Left renal cortex interstitium (tissue), 4 donors: Measurements from ENCODE around the gene ARID1B. TPM values are rescaled to one million over a fixed set of nuclear protein-coding genes. Genes with fewer than 3 reads are reported as not detected.

ENCODE experiments used
- DNase-seq, 4 donors: peaks; one replicate each; pipeline ENCODE4 v3.0.0-alpha.2; 2013; ENCODE audit warnings: low read depth in 4 of 4, low spot score in 2 of 4, missing footprints in 1 of 4
- polyA plus RNA-seq, 4 donors: library from polyadenylated mRNA; unstranded; fragments of 120-200 nt; gene quantifications; one replicate each; pipeline ENCODE4 v1.2.1, GENCODE V29; 2013; ENCODE audit not compliant: insufficient read length in 4 of 4

ARID1B gene
- polyA plus RNA-seq, 4 donors, result 68.2 to 91.4 (median 76.9) TPM

DNA sequence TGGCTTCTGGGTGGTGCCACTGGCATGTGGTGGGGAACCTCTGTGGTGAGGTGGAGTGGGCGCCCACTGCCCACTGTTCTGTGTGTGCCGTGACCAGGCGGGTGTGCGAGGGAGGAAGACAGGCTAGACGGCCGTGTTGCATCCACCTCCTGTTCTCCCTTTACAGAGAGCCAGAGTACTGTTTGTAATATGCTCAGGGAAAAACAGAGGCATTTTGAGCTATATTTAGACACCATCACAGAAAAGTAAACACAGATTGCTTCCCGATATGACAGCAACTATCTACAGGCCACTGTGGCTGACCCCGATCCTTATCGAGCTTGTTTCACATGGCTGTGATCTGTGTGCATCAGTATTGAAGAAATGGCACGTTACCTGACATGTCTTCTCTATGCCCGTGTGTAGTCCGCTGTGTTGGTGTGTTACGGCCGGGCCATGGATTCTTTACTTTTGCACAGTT lies 45.6 kb downstream of the ARID1B start:
- DNase-seq, result no peak

GRCh38 chr6:156824142-156824541 lies 47.0 kb downstream of the ARID1B start:
- DNase-seq, result no peak

DNA sequence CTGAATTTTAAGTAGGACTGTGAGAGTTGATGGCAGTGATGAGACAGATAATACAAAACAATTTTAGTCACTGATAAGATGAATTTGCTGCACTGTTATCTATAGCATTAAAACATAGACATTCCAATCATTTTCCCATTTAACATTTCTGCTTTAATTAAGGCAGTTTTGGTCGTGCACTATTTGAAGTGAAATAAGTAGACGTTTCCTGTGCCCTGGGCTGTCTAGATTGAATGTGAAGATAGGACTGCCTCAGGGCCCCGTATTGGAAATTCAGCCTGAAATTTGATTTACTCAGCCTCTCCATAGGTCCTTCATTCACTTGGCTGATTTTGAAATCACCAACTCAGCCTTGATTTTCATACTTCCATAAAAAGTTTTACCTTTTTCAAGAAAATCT lies 48.3 kb downstream of the ARID1B start:
- no peak for DNase-seq

DNA sequence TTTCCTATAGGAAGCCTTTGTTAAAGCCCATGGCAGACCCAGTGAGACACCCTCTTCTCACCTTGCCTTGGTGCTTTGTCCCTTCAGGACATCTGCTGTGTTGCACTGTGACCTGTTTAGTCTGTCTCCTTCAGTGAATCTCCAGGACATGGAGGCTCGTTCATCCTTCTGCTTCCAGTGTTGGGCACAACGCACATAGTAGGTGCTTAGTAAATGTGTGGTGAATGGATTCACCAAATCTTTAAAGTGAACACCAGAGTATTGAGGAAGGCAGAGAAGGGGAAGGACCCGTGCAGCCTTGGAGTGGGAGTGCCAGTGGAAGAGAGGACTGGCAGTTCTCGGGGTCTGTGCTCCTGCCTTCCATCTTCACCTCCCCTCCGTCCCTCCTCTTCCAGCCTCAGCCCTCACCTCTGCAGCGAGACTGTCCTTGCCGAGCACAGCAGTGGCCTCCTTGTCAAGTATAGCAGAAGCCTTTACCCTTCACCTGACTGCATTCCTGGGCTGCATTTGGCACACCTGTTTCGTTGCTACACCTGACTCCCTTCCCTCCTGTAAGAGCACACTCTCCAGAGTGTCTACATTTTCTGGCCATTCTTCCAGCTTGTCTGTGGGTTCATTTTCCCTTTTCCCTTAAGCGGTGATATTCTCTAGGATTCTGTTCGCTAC lies 49.2 kb downstream of the ARID1B start:
- no peak for DNase-seq

DNA sequence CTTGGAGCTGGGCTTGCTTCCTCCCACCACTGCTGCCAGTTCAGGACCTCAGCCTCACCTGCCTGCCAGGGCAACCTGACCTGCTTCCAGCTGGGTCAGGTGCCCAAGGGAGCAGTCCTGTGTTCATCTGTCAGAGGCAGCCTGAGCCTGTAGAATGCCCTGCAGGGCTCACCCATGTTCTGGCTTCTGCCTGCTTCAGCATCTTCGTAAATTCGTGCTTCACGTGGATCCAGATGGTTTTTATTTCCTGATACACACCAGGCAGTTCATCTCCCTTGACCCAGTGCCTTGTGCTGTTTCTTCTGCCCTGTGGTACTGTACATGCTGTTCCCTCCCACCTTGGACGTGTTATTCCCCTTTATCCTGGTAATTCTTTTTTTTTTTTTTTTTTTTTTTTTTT lies 50.2 kb downstream of the ARID1B start:
- no peak for DNase-seq

GRCh38 chr6:156828280-156828703 lies 51.1 kb downstream of the ARID1B start:
- no peak for DNase-seq

DNA sequence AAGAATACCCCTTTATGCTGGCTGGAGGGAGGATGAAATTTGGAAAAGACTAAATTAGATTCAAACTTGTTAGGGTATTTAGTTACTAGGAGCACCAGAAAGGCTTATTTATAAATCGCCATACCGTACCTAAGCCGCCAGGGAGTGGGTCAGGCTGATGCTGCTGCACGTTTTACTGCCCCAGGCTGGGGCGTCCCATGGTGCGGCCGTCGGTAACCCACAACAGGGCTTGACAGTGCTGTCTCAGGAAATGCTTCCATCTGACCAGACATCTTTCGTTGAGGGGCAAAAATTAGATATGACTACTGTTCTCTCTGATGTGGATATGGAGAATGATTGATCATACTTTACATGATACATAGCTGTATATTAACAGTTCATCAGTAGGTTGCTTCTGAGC lies 52.9 kb downstream of the ARID1B start:
- DNase-seq, result no peak

DNA sequence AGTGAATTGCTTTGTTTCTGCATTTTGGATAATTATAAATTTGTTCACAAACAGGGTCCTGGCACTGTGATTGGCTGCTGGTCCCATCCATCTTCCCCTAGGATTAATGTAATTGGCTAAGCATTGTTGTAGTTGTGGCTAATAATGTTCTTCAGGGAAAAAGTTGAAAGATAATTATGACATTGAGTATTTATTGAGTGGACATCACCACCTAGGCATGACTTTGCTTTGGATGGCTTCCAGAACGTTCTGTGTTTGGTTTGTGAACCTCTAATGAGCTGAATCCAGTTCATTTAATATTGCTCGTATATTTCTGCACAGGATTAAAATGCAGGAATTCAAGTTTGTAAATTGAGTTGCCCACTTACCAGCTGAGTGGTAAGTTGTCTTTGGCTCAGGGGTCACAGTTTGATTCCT lies 55.1 kb downstream of the ARID1B start:
- no peak for DNase-seq

- no peak for DNase-seq
These were observed 55.5 kb downstream of the ARID1B start for GRCh38 chr6:156832669-156833068.

GRCh38 chr6:156833755-156834154 lies 56.6 kb downstream of the ARID1B start:
- DNase-seq, result no peak

DNA sequence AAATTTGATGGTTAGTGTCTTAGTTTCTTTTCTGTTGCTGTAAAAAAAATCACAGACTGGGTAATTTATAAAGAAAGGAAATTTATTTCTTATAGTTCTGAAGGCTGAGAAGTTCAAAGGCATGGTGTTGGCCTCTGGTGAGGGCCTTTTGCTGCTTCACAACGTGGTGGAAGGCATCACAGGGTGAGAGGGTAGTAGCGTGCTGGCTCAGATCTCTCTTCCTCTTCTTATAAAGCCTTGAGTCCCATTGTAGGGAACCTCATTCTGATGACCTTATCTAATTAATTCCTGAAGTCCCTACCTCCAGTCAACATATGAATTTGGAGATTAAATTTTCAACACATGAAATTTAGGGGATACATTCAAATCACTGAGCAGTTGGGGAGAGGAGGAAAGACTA lies 62.0 kb downstream of the ARID1B start:
- no peak for DNase-seq

DNA sequence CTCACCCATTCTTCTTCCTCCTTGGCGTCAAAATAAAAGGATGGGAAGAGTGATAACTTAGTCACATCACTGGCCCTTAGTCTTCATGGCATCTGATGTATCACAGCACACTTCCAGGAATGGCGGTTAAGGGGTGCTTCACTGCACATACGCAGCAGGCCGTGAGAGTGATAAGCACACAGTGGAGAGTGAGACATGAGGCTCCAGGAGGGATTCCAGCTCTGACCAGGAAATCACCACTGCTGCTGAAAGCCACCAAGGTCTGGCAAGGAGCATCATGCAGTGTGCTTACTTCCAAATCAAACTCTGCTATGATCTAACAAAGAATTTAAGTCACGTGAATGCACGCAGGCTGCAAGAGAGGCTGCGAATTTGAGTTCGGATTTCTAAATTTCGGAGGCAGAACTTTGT lies 62.4 kb downstream of the ARID1B start:
- no peak for DNase-seq

DNA sequence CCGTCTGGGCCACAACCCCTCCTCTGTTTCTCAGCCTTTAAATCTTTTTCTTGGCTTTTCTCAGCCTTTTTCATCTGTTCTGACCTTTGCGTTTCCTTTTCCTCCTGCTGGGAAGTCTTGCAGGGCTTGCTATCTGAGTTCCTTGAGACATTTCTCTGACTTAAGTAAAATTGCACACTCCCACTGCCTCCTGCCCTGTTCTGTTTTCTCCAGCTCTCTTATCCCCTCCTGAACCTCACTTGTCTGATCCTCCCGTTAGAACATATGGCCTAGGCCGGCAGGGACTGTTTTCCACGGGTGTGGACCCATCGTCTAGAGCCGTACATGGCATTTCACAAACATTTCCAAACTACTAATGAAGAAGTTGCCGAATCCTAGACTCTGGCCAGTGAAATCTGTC lies 63.0 kb downstream of the ARID1B start:
- DNase-seq, result no peak

DNA sequence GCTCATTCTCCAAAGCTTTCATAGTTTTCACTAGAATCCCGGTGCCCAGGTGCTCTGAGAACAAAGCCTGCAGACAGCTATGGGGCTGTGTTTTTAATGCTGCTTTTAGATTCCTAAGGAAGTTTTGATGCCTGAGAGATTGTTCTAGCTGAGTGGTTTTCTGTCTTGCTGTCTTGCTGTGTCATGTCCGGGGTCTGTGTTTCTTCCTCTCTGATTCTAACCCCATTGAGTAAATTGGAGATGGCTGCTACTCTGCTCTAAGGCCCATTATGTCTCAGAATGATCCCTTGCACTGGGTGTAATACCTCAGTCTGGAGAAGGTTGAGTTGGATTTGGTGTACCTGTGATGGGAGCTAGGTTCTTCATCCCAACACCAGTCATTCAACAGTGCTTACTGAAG lies 63.4 kb downstream of the ARID1B start:
- DNase-seq, result no peak

GRCh38 chr6:156841508-156841907 lies 64.3 kb downstream of the ARID1B start:
- no peak for DNase-seq

DNA sequence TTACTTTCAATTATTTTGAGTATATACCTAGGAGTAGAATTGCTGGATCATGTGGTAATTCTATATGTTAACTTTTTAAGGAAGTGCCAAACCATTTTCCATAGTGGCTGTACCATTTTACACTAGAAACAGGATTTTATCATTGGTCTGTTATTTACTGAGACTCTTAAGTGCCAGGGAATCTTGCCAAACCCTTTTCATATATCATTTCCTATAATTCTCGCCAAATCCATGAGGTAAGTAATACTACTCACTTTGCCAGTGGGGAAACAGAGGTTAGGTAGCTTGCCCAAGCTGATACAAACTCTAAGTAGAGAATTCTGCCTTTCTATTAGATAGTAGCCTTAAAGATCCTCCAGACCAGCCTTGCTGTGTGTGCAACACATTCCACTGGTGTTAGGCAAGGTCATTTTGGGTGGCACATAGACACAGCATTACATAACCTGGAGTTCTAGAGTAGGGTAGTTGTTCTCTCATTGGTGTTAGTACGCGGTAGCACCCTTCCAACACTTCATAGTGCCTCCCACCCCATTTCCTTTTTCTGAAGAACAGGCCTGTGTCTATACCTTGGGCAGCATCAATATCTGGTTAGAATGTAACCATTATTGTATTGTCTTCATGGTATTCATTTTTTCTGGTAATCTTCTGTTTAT lies 65.5 kb downstream of the ARID1B start:
- no peak for DNase-seq

- no peak for DNase-seq
These were observed 66.9 kb downstream of the ARID1B start for GRCh38 chr6:156844089-156844488.

GRCh38 chr6:156845454-156846155 lies 68.4 kb downstream of the ARID1B start:
- no peak for DNase-seq

DNA sequence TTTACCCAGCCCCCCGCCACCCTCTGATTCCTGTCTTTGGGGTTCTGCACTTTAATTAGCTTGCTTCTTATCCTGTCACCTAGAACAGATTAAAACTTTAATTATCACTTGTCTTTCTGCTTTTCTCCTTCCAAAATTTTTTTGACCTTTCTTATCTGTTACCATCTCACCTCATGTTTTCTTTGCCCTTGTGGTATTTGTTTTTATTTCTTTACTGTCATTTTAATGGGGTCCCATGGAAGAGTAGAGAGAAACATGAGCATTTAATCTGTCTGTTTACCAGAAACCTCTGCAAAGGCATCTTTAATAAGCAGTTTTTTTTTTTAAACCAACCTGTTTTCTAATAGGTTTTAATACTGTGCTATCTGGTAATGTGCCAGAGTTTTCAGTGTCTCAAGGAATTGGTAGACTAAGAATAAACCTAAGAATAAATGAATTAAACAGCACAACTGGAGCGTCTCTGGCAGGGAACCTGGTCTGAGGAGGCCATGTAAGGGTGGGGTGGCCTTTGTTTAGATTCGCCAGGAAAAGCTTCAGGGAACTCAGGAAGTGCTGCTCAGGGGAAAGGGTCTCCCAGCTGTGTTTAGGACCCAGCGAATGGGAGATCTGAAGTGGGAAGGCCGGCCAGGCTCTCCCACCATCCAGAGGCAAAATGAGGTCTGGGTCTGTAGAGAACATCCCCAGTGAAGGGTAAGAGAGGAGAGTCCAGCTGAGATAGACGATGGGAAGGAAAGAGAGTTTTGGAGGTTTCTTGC lies 69.8 kb downstream of the ARID1B start:
- DNase-seq, result no peak

GRCh38 chr6:156848123-156848522 lies 70.9 kb downstream of the ARID1B start:
- DNase-seq, result no peak

GRCh38 chr6:156848533-156848932 lies 71.4 kb downstream of the ARID1B start:
- DNase-seq, result peak; percentile 48 to 68 (median 54)
